ENCODE results near the gene MSX2.

- TF ChIP-seq, protein P1, sequence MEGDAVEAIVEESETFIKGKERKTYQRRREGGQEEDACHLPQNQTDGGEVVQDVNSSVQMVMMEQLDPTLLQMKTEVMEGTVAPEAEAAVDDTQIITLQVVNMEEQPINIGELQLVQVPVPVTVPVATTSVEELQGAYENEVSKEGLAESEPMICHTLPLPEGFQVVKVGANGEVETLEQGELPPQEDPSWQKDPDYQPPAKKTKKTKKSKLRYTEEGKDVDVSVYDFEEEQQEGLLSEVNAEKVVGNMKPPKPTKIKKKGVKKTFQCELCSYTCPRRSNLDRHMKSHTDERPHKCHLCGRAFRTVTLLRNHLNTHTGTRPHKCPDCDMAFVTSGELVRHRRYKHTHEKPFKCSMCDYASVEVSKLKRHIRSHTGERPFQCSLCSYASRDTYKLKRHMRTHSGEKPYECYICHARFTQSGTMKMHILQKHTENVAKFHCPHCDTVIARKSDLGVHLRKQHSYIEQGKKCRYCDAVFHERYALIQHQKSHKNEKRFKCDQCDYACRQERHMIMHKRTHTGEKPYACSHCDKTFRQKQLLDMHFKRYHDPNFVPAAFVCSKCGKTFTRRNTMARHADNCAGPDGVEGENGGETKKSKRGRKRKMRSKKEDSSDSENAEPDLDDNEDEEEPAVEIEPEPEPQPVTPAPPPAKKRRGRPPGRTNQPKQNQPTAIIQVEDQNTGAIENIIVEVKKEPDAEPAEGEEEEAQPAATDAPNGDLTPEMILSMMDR (IDR thresholded peaks at IDR 0.05; ENCODE audit: low read depth, low read length, poor library complexity, severe bottlenecking), result no peak
- TF ChIP-seq EZH2phosphoT487 (IDR thresholded peaks at IDR 0.05; ENCODE audit: borderline replicate concordance, low read length), result no peak
Measured at GRCh38 chr5:174723979-174724483, 351 bp upstream of the MSX2 start.
